AG04450 (cell line): ENCODE measurements around the gene VWA2. TPM values are rescaled to one million over a fixed set of nuclear protein-coding genes. Genes with fewer than 3 reads are reported as not detected.

Experiments used
- CTCF ChIA-PET: fragments of 300-600, 350-600 bp; formaldehyde crosslinking; extraction: SDS; loops from one replicate; lab custom pipeline; 2022; ENCODE audit warnings: antibody characterized with exemption, inconsistent platforms; lab: Charles Lee
- POLR2A ChIA-PET: fragments of 350-600 bp; formaldehyde crosslinking; extraction: SDS; loops from one replicate; lab custom pipeline; 2021; ENCODE audit warnings: antibody characterized with exemption, inconsistent platforms; lab: Yijun Ruan, JAX
- DNase-seq: peaks from one replicate; pipeline ENCODE4 v3.0.0-alpha.2; 2011; ENCODE audit warnings: low read depth, low spot score
- H3K27ac ChIP-seq: one replicate; pipeline ENCODE4 v1.5.1; 2012; ENCODE audit warnings: low read depth, low read length, control low read depth
- H3K27me3 ChIP-seq: one replicate; pipeline ENCODE4 v1.6.0; 2012; ENCODE audit warnings: low read length; ENCODE audit not compliant: control insufficient read depth, insufficient read depth
- H3K4me3 ChIP-seq: 2 replicates; pipeline ENCODE4 v1.5.1; 2011; ENCODE audit warnings: mild to moderate bottlenecking, low read depth, low read length, control low read depth
- H3K9me3 ChIP-seq: 2 replicates; pipeline ENCODE4 v1.5.1; 2012; ENCODE audit warnings: low read length; ENCODE audit not compliant: control insufficient read depth, insufficient read depth
- CTCF ChIP-seq: IDR thresholded peaks from 2 replicates; pipeline ENCODE4 v1.5.1; 2011; ENCODE audit warnings: low read depth, low read length, control low read depth, inconsistent platforms
- polyA plus RNA-seq: library from polyadenylated mRNA; depleted of rRNA; stranded (reverse); fragments of >200 nt; gene quantifications from 2 replicates; pipeline ENCODE4 v1.2.3, GENCODE V29; 2011

VWA2 gene
- polyA plus RNA-seq, 1 experiment, result not detected

- peaks cover 35% of the 10 kb centered on the region for H3K27me3 ChIP-seq
- no peak for DNase-seq
- ChIA-PET CTCF (interaction anchor here (1.5 kb wide), 1 partner anchor 60 kb away, joined by 3 read pairs; no protein-coding TSS in a partner anchor), POLR2A (no interaction called here)
- no peak for TF ChIP-seq CTCF
- H3K4me3 ChIP-seq, result no peak overlapping the region
- H3K9me3 ChIP-seq, result no peaks in the 10 kb centered on the region; the same call in 1 of the 2 replicates
- no peak overlapping the region for H3K27ac ChIP-seq
Observed at GRCh38 chr10:114244126-114244525, 5.1 kb downstream of the VWA2 start.

GRCh38 chr10:114245121-114245791 lies 6.2 kb downstream of the VWA2 start:
- CTCF ChIA-PET, result interaction anchor here (1.5 kb wide), 1 partner anchor 59 kb away, joined by 3 read pairs; no protein-coding TSS in a partner anchor
- no peak for DNase-seq
- POLR2A ChIA-PET, result no interaction called here
- Histone ChIP-seq H3K9me3 (no peaks in the 10 kb centered on the region), H3K27me3 (peaks cover 28% of the 10 kb centered on the region), H3K4me3 (no peak overlapping the region), H3K27ac (no peak overlapping the region)
- no peak for TF ChIP-seq CTCF

GRCh38 chr10:114246679-114247305 lies 7.7 kb downstream of the VWA2 start:
- Histone ChIP-seq H3K27ac (no peak overlapping the region), H3K4me3 (no peak overlapping the region), H3K9me3 (no peaks in the 10 kb centered on the region), H3K27me3 (peaks cover 16% of the 10 kb centered on the region)
- POLR2A ChIA-PET, result interaction anchor here (0.8 kb wide), 1 partner anchor 57 kb away, joined by 4 read pairs; no protein-coding TSS in a partner anchor
- CTCF ChIA-PET, result no interaction called here
- no peak for DNase-seq
- TF ChIP-seq CTCF, result no peak

GRCh38 chr10:114250236-114250635 lies 11.2 kb downstream of the VWA2 start:
- Histone ChIP-seq H3K27me3 (peaks cover 4% of the 10 kb centered on the region), H3K27ac (no peak overlapping the region), H3K9me3 (no peaks in the 10 kb centered on the region), H3K4me3 (no peak overlapping the region)
- DNase-seq, result no peak
- POLR2A ChIA-PET, result no interaction called here
- CTCF ChIA-PET, result no interaction called here
- no peak for TF ChIP-seq CTCF

GRCh38 chr10:114250716-114251115 lies 11.7 kb downstream of the VWA2 start:
- H3K9me3 ChIP-seq, result no peaks in the 10 kb centered on the region
- DNase-seq, result no peak
- peaks cover 4% of the 10 kb centered on the region for H3K27me3 ChIP-seq
- POLR2A ChIA-PET, result no interaction called here
- H3K27ac ChIP-seq, result no peak overlapping the region
- H3K4me3 ChIP-seq, result no peak overlapping the region
- CTCF ChIA-PET, result no interaction called here
- TF ChIP-seq CTCF, result no peak
